Head of caudate nucleus (tissue), 42 donors: Measurements from ENCODE around the gene LIN52.

Experiments
- DNase-seq, 42 donors: peaks; one replicate each; pipeline versions ENCODE4 v3.0.0 to v3.0.0-alpha.2; 2020 to 2021; ENCODE audit warnings: mixed read lengths in 7 of 42
- intact Hi-C: fragments of 100-400 bp; cut with DNase I; formaldehyde crosslinking; loops from one replicate; pipeline ENCODE4 v1.15.0; 2022

Gene LIN52

DNA sequence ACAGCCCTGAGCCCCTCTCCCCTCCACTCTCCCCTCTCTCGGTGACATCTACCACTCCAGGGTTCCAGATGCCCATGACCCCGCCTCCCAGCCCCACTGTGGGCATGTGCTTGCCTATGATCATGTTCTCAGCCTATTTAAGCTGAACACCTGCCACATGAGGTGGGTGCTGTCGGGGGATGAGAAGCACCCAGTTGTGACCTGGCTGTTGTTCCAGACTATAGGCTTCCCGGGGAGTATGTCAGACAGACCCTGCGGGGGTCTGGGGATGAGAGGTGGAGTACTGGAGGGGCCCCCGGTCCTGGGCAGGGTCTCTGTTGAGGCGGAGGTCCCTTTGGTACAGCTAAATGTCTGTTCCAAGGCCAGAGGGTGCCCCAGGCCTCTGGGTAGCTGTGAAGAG is 160.5 kb downstream of the LIN52 start:
- intact Hi-C loops, result loop anchor here (5.0 kb wide), 1 partner anchor 133 kb away; no protein-coding TSS in a partner anchor
- no peak for DNase-seq

DNA sequence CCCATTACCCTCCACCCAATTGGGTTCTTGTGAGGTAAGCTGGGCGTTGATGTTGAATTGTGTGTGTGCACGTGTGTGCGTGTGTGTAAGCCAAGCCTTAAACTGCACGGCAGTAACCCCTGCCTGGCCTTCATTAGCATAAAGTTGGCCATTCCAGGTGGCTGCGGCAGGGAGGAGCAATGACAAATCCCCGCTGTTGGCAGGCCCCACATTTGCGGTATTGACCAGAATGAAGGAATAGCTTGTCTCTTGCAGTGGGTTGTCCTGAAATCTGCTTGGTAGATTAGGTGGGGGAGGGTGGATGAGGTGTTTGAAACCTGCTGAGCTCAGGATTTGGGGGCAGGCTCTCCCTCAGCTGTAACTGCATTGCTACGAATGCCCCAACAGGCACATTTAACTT is 161.8 kb downstream of the LIN52 start:
- intact Hi-C loops, result loop anchor here (5.0 kb wide), 1 partner anchor 134 kb away; no protein-coding TSS in a partner anchor
- no peak for DNase-seq

DNA sequence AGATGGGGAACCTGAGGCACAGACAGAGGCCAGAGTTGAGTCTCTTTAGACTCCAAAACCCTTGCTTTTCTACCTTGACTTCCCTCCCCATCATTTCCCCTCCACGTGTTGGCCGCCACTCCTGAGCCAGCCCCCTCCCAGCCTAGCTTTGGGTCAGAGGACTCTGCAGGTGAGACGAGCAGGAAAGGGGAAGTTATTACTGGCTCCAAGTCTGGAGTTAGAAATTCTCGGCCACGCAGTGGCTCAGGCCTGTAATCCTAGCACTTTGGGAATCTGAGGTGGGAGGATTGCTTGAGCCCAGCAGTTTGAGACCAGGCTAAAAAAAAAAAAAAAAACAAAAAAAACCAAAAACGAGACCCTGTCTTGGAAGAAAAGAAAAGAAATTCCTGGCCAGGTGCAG is 163.3 kb downstream of the LIN52 start:
- DNase-seq, result no peak
- intact Hi-C loops, result loop anchor here (5.0 kb wide), 1 partner anchor 136 kb away; no protein-coding TSS in a partner anchor

DNA sequence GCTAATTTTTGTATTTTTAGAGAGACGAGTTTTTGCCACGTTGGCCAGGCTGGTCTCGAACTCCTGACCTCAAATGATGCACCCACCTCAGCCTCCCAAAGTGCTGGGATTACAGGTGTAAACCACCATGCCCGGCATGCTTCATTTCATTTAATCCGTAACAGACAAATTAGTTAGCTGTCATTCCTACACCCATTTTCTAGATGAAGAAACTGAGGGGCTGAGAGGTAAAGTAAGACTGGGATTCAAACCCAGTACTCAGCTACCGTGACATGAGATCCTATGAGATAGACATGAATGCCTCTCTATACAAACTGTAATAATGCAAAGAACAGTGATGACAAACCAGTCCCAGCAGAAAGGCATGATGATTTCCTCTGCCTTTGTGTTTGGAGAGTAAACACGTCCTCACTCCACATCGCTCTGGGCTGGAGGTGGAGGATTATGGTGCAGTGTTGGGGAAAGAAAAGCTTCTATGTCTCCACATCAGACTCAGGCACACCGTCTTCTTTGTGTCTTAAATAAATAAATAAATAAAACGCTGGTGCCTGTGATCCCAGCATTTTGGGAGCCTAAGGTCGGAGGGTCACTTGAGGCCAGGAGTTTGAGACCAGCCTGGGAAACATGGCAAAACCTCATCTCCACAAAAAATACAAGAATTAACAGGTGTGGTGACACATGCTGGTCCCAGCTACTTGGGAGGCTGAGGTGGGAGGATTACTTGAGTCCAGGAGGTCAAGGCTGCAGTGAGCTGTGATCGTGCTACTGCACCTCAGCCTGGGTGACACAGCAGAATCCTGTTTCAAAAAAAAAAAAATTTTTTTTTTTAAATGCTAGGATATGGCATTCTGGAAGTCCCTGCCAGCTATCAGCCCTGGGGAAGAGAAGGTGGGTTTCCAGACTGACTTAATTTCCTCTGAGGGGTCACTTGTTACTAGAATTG is 164.9 kb downstream of the LIN52 start:
- DNase-seq, result no peak
- intact Hi-C loops, result loop anchor here (5.0 kb wide), 1 partner anchor 137 kb away; no protein-coding TSS in a partner anchor
